Hair follicular keratinocyte (primary cell): Measurements from ENCODE around the gene CDH26. TPM values are rescaled to one million over a fixed set of nuclear protein-coding genes. Genes with fewer than 3 reads are reported as not detected.

Experiments used
- total RNA-seq: library from RNA; depleted of rRNA; stranded (reverse); fragments of >200 nt; gene quantifications from 2 replicates; pipeline ENCODE4 v1.2.3, GENCODE V29; 2015

CDH26 gene
- 0.47 and 1.2 TPM in 2 replicates for total RNA-seq

GRCh38 chr20:59958123-59958522 lies at the start of gene CDH26:
Gene CDH26 (plus strand): TSS chr20:59958423. CDS start chr20:59958727, 304 bp downstream.

GRCh38 chr20:59933296-59933848 lies 24.9 kb upstream of the CDH26 start, which contains the start of gene SYCP2:
Gene SYCP2 (minus strand): TSS chr20:59933637. CDS start chr20:59922413, 11,224 bp downstream.

GRCh38 chr20:59940129-59940955 lies 17.9 kb upstream of the CDH26 start, which contains the start of the genes FAM217B and PPP1R3D:
Gene FAM217B (plus strand): TSS chr20:59940389. CDS start chr20:59943944, 3,555 bp downstream.
Gene PPP1R3D (minus strand): TSS chr20:59940305. CDS start chr20:59939931, 374 bp downstream.

Other genes starting within 250 kb of the CDH26 start
- 0.04 and 0.16 TPM in 2 replicates for gene SYCP2, start 24.8 kb upstream of the CDH26 start, total RNA-seq
- gene PPP1R3D, start 18.1 kb upstream of the CDH26 start, total RNA-seq = 6.1 and 6.2 TPM in 2 replicates
- gene FAM217B, start 18.0 kb upstream of the CDH26 start, total RNA-seq = 6.3 and 8.0 TPM in 2 replicates